Measurements from ENCODE around the gene CAMK4.
"Not testable (repeated sequence)": the region's sequence is repeated elsewhere in the genome, so short reads cannot be mapped to it uniquely, and the experiment has no call there.

CAMK4 gene

GRCh38 chr5:111256128-111256527 is 31.9 kb downstream of the CAMK4 start:
- no peak for DNase-seq (ENCODE audit: low read depth in 2 of 2)

DNA sequence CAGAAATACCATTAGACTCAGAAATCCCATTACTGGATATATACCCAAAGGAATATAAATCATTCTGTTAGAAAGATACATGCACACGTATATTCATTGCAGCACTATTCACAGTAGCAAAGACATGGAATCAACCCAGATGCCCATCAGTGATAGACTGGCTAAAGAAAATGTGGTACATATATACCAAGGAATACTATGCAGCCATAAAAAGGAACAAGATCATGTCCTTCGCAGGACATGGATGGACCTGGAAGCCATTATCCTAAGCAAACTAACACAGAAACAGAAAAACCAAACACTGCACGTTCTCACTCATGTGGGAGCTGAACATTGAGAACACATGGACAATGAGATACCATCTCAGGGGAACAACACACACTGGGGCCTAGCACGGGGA is 33.4 kb downstream of the CAMK4 start:
- DNase-seq (ENCODE audit: low read depth in 2 of 2) = not testable (repeated sequence)

DNA sequence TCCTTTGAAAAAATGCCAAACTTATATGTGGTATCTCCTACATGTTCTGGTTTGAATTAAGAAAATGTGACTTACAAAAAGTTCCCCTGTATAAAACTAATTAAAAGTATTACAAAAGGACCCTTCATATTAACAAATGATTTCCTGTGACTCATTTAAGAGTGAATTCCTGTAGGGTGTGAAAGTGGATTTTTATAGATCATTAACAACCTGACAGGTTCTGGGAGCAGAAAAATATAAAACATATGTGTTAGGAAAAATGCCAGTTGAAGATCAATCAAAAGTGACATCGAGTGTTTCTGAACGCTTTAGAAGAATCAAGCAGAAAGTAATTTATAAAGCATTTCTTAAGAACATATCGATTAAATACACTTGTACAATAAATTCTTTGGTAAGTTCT is 35.5 kb downstream of the CAMK4 start:
- no peak for DNase-seq (ENCODE audit: low read depth in 2 of 2)

- no peak for DNase-seq (ENCODE audit: low read depth in 2 of 2)
Measured at GRCh38 chr5:111261610-111262009, 37.4 kb downstream of the CAMK4 start.

GRCh38 chr5:111262153-111262552 is 38.0 kb downstream of the CAMK4 start:
- no peak for DNase-seq (ENCODE audit: low read depth in 2 of 2)

- DNase-seq (ENCODE audit: low read depth in 2 of 2) = no peak
Measured at GRCh38 chr5:111262815-111263214, 38.6 kb downstream of the CAMK4 start.

GRCh38 chr5:111266491-111266890 is 42.3 kb downstream of the CAMK4 start:
- DNase-seq (ENCODE audit: low read depth in 2 of 2) = no peak

- no peak for DNase-seq (ENCODE audit: low read depth in 2 of 2)
Measured at GRCh38 chr5:111268300-111268699, 44.1 kb downstream of the CAMK4 start.

DNA sequence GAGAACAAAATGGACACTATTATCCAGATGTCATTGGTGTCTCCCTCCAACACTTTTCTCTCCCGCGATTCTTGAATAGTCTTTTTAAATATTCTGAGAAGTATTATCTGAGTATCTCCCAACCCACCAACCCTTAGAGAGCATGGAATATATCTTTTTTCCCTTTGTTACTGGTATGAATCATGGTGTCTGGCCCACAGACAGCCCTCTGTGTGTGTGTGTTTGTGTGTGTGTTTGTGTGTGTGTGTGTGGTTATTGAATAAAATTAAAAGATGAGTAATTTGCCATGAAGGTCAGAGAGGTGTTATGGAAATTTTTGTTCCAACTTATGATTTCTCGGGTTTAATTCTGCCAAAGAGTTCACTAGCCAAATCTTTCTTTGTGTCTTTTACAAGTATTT is 47.7 kb downstream of the CAMK4 start:
- no peak for DNase-seq (ENCODE audit: low read depth in 2 of 2)

GRCh38 chr5:111277061-111277460 is 52.9 kb downstream of the CAMK4 start:
- DNase-seq (ENCODE audit: low read depth in 2 of 2) = no peak

DNA sequence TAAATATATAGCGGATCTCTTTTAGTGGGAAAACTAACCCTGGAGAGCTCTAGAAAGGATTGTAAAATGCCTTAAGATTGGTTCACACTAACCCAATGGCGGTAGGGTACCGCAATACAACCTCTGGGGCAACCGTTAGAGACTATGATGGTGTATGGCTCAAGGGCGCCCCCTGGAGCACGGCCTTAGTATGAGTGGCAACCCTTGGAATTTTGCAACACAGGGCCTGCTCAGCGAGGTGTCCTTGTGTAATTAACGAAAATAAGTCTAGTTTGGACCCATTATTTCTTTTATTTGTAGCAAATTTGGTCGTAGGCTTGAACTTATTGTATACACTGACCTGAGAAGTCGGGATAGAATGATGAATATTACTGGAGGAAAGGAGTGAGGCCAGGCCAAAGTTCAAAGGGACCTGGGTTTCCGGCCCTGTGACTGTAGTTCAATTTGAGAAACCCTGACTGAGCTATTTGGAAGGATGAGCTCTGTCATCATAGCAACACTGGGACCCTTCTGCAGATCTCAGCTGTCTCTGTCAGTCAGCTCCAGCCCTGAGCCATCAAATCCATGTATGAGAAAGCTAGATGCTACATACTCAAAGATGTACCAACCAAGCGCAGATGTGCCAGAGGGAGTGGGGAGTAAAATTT is 54.8 kb downstream of the CAMK4 start:
- DNase-seq (ENCODE audit: low read depth in 2 of 2) = peak; percentile 58 to 69

DNA sequence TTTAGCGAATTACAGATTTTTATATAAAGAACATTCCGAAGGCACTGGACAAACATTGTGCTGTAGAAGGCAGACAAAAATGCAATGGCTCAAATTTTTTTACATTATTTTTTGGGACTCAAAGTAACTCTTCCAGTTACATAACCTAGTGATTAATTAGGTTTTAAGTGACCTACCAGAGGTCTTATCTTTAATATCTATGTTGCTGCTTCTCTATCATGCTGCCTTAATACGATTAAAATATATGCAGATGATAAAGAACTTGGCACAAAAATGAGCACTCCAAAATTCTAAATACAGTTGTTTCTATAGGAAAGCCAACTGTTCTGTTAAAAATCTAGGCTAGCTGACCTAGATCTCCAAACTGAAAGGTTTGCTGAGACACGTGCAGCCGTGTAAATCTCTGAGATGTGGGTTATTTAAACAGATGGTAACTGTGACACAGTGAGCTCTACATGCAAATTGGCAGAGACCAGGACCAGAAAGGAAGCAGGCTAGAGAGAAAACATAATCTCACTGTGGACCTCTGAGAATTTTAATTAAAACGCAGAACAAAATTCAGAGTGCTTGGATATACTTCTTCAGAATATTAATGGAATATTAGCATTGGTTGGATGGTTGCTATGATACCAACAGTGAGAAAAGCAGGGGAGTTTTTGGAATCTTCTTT is 56.2 kb downstream of the CAMK4 start:
- DNase-seq (ENCODE audit: low read depth in 2 of 2) = no peak

GRCh38 chr5:111282798-111283197 is 58.6 kb downstream of the CAMK4 start:
- no peak for DNase-seq (ENCODE audit: low read depth in 2 of 2)

GRCh38 chr5:111284825-111285224 is 60.6 kb downstream of the CAMK4 start:
- no peak for DNase-seq (ENCODE audit: low read depth in 2 of 2)

GRCh38 chr5:111294551-111294950 is 70.4 kb downstream of the CAMK4 start:
- DNase-seq (ENCODE audit: low read depth in 2 of 2) = no peak

DNA sequence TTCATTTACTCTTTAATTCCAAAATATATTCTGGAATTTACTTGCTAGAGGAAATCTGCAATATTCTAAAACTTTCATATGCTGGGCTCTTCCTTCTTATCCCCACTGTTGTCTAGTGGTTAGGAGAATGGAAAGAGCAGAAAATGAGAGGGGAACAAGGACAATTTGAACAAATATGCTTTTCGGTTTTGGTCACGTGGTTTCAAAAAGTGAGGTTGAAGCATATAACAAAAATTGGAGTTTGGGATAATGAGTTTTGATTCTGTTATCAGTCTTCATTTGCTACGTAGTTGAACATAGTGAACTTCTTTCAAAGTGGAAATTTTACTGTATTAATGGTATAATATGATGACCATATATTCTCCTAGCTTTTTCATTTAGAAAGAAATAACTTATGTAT is 71.5 kb downstream of the CAMK4 start:
- DNase-seq (ENCODE audit: low read depth in 2 of 2) = no peak

- DNase-seq (ENCODE audit: low read depth in 2 of 2) = no peak
Measured at GRCh38 chr5:111296570-111296969, 72.4 kb downstream of the CAMK4 start.

DNA sequence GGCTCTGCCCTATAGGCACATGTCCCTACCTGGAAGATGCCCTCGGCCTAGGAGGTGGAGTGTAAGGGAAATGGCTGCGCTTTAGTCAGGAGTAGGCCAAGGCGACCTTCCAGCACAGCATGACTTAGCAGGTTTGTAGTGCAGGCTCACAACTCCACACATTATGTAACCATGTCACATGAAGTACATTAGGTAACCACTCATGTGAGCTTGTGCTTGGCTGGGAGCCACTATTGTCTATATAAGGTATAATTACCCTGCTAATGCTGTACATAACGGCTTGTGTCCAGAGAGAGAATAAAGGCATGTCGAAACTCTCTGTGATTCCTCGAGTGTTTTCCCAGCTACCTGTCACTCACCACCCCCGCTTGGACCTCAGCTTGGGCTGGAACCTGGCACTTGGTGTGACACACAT is 74.9 kb downstream of the CAMK4 start:
- DNase-seq (ENCODE audit: low read depth in 2 of 2) = no peak

DNA sequence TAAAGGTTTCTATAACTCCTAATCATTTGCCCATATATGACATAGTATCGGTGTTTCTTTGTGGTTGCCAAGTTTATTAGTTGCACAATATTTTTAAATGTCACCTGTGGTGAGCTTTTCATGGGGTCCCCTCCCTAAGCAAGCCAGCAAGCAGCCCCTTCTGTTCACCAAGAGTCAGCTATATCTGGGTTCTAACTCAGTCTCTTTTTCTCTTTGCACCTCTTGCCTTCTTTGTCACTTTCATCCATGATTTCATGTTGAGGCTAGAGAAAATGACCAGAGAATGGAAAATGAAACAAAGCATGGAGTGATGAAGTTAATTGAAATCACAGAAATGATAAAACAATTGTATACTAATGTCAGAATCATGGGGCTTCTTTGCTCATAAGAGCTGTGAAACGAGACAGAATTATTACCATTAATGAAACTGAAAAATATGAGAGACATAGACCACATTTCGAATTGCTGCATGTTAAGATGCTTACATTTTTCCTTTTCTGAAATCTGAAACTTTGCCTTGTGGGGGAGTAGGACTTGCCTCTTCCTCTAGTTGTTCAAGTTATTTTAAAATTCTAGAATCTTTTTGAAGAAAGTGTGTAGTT is 75.7 kb downstream of the CAMK4 start:
- DNase-seq (ENCODE audit: low read depth in 2 of 2) = no peak

- DNase-seq (ENCODE audit: low read depth in 2 of 2) = no peak
Measured at GRCh38 chr5:111301264-111301663, 77.1 kb downstream of the CAMK4 start.

- not testable (repeated sequence) for DNase-seq (ENCODE audit: low read depth in 2 of 2)
Measured at GRCh38 chr5:111302043-111302442, 77.9 kb downstream of the CAMK4 start.

- no peak for DNase-seq (ENCODE audit: low read depth in 2 of 2)
Measured at GRCh38 chr5:111308951-111309350, 84.8 kb downstream of the CAMK4 start.

- DNase-seq (ENCODE audit: low read depth in 2 of 2) = no peak
Measured at GRCh38 chr5:111309384-111309783, 85.2 kb downstream of the CAMK4 start.
